AG20443 (cell line): Measurements from ENCODE around the gene BMP2K.

ENCODE experiments used
- DNase-seq: peaks from one replicate; pipeline ENCODE4 v3.0.0; 2012; ENCODE audit warnings: low spot score, mixed read lengths

The BMP2K gene

DNA sequence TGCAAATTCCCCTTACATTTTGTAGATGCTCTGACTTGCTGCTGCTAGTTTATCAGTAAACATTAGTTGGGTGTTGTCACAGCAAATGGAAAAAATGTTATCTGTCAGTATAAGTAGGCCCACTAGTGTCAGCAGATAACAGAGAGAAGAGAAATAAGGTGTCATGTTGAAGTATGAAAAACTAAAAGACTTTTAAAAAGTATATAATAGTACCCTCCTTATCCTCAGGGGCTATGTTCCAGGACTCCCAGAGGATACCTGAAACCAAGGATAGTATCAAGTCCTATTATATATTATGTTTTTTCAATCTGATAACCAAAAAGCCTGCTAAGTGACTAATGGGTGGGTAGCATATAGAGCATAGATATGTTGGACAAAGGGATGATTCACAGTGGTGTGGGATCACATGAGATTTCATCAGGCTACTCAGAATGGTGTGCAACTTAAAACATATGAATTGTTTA is 11.6 kb upstream of the BMP2K start:
- DNase-seq, result no peak

GRCh38 chr4:78765432-78766006 is 10.6 kb upstream of the BMP2K start:
- no peak for DNase-seq

DNA sequence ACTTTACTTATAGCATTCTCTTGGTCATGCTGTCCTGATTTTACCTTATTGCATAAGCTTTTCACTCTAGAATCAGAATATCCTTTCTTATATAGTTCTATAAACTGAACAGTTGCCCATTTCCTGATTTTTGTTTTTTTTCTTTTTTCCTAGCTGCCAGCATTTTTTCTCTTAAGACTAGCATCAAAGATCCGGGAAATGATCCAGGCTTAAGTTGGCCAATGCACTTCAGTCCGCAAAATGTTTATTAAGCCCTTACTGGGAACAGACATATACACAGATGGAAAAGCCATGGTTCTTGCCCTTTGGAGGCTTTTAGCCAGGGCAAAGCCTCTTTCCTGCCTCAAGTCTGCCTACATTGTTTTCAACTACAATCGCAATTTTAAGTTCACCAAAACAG is 10.1 kb upstream of the BMP2K start:
- peak; percentile 30 for DNase-seq

DNA sequence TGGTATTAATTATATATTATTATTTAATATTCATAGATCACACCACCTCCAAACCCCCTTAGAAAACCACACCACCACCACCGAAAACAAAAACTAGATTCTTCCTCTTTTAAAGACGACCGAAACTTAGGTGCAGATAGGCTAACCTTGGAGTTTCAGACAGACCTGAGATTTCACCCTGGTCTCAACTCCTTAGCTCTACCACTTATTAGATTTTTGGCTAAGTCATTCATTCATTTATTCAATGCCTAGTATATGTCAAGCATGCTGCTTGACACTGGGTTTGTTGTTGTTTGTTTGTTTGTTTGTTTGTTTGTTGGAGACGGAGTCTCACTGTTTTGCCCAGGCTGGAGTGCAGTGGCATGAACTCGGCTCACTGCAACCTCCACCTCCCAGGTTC is 9.5 kb upstream of the BMP2K start:
- DNase-seq, result no peak

- DNase-seq, result no peak
Measured at GRCh38 chr4:78767350-78767749, 8.8 kb upstream of the BMP2K start.

GRCh38 chr4:78768452-78769180 is 7.5 kb upstream of the BMP2K start:
- DNase-seq, result peak; percentile 15

- no peak for DNase-seq
Measured at GRCh38 chr4:78770091-78770642, 6.0 kb upstream of the BMP2K start.

DNA sequence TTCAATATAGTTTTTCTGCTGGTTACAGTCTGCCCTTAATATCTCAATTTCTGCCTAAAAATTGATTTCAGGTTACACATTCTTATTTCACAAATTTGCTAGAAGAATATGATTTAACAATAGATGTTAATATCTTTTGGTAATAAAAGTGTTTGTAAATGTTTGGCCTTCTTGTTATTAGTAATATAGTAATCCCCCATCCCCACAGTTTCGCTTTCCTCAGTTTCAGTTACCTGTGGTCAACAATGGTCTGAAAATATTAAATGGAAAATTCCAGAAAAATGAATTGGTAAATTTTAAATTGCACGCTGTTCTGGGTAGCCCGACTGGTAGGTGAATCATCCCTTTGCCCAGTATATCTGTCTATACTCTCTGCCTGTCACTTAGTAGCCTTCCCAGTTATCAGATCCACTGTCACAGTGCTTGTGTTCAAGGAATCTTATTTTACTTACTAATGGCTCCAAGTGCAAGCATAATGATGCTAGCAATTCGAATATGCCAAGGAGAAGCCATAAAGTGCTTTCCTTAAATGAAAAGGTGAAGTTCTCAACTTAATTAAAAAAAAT is 3.5 kb upstream of the BMP2K start:
- DNase-seq, result no peak

- DNase-seq, result no peak
Measured at GRCh38 chr4:78774417-78774816, 1.7 kb upstream of the BMP2K start.

DNA sequence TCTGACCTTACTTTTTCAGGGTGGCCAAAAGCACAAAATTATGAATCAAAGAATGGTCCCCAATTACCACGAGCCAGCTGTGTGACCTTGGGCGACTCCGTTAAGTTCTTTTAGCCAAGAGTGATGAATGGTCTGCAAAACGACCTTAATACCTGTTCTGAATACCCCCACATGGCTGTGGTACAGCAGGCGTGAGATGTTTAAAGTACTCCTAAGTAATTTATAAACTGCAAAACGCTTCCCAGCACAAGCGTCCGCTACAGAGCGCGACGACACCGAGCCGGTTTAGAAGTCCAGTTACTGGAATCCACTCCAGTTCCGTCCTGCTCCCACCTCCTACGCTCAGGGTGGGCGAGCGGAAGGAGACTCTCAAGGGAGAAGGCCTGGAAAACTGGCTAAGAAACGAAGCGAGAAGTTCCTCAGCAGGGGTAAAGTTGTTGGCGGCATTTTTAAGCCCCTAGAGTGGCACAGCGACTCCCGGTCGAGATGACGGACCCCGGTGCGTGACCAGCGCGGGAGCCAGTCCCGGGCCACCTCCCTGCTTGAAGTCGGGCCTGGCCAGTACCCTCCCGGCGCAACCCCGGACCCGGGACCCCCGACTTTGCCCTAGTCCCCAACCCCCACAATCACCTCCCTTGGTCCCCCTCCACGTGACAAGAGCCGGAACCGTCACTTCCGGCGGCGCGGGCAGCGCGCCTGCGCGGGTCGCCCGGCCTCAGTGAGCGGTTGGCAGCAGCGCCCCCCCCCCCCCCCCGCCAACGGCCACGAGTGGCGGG is 659 bp upstream of the BMP2K start:
- DNase-seq, result peak; percentile 95

GRCh38 chr4:78776729-78777575 is 802 bp downstream of the BMP2K start:
- peak; percentile 67 for DNase-seq

DNA sequence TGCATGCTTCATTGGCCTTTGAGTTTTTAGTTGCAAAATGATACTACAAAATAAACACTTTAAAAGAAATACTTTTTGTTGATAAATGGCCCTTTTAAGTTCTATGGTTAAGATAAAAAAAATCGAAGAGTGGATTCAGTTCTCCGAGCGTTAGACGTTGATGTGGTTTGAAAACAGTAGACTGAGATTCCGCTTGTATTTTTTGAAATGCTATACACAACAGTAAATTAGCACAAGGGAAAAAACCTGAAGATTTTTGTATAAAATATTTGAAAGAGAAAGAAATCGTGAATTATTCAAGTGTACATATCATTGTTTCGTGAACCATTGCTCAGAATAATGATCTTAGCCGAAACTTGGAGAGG is 1.4 kb downstream of the BMP2K start:
- no peak for DNase-seq

DNA sequence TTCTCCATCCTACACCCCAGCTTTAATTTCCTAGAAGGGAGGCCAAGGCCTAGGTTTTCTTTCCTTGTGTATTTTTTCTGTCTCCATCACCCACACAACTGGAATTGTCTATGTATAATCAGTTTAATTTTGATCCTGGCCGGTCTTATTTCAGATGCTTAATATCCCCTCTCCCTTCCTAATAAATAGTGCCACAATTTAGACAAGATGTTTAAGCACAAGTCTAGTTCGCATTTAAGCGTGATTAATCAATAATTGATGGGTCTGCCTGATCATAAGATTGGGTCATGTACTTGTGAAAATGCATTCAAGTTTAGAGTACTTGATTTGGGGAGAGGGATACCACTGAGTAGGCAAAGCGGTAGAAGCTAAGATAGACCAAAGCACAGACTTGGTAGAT is 2.4 kb downstream of the BMP2K start:
- no peak for DNase-seq

DNA sequence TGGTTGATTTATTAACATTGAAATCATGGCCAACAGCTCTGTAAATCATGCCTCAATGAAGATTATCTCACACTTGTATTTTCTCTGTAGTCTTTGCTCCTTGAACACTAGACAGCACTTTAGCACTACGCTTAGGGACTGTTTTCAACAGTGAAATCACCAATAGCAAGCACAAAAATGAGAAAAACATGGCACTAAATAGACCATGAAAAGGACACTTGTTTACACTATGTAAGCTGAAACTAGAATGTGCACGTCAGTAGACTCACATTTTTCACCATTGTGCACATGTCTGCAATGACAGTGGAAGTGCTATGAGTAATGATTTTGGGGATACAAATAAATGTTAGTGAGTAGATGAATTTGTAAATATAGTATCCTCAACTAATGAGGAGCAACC is 3.1 kb downstream of the BMP2K start:
- DNase-seq, result no peak

DNA sequence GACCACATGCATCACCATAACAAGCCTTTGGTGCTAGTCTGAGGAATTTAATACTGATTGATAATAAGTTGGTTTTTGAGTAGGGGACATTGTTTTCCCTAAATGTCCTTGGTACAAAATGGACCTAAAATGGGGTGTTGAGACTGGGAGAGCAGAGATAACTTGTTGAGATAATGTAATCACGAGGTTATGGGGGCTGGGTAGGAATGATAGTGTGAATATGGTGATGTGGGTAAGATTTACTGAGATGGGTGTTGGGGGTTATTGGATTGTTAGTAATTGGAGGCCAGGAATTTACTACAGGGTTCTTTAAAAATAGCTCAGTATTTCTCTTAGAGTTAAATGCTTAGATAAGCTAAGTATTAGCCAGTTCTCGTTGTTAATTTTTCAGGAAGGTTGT is 3.9 kb downstream of the BMP2K start:
- no peak for DNase-seq

DNA sequence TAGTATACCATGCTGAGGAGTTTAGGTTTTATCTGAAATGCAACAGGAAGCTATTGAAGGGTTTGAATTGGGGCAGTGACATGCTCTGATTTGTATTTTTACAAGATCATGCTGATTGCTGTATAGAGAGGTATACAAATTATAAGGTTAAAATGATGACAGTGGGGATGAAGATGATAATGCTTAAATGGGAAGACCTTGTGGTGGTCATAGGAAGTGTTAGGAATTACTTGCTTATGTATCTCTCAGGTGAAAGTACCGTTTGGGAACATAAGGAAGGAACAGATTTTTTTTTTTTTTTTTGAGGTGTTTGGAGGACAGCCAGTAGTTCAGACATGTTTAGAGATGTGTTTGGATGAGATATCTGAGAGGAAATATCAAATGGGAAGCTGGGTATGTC is 5.0 kb downstream of the BMP2K start:
- no peak for DNase-seq

GRCh38 chr4:78781924-78782323 is 5.8 kb downstream of the BMP2K start:
- no peak for DNase-seq

GRCh38 chr4:78784236-78784865 is 8.2 kb downstream of the BMP2K start:
- peak; percentile 66 for DNase-seq

DNA sequence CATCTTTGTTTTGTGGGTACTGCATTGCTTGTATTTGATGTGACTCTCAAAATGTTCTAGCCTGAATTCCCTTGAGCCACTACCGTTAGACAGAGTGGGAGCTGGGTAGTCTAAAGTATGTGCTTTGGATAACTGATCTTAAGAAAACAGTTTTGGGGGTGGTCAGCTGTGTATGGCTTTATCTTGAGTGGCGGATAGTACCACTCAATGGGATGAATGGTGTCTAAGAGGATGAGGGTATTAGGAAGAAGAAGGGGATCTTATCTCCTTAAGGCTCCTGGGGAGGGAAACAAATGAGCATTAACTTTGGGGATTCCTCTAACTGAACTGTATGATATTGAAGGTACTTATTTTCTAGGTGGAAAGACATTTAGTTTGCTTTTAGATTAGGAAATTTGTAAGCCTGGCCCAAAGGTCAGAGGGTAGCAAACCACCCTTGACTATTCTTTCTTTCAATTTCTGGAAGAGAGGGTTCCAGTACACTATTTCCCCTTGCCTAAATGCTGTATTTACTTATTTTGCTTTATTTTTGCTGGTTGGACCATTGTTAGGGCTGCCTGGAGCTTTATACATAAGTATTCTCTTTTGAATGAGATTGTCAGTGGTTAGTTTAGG is 11.3 kb downstream of the BMP2K start:
- DNase-seq, result no peak

DNA sequence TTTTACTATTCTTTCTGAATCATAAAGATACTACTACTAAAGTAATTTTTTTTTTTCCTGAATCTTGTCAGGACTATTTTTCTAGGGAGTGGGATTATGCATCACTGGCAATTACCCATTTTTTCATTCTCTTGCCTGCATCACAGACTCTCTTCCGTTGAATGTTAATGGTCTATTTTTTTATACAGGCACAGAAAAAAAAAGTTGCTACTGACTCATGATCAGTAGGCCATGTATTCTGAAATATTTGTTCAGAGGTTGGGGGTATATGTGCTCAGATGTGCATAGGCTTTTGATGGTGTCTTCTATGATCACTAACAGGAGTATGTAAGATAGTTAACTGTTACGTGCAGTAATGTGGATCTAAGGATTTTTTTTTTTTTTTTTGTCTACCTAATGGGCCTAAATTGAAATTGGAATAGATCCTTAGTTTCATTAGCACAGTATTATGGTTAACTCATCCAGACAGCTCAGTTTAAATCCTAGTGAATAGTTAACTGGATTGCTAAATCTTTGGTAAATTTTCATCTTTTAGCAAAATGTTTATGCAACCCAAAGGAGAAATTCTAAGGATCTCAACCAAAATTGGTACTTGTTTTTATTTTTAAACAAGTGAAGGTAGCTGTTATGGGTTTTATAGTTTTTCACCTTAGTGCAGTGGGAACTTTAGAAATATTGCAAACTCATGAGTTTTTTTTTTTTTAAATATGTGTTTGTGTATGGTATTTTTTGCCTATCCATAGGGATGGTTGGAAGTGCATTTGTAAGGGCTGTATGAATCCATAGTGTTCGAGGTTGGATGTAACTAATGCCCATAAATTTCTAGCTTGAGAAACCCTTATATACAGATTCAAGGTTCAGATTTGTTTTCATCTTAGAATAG is 12.1 kb downstream of the BMP2K start:
- DNase-seq, result no peak
